HCT116 (cell line): ENCODE measurements around the gene SLC27A4. TPM values are rescaled to one million over a fixed set of nuclear protein-coding genes. Genes with fewer than 3 reads are reported as not detected.

Experiments used
- ATAC-seq: fragments of 200-7000 bp; cut with Tn5 transposase; 2 replicates; pipeline ENCODE4 v1.9.1; 2020; ENCODE audit warnings: mild to moderate bottlenecking, moderate library complexity
- BruUV-seq: library from RNA; stranded (reverse); fragments of 400-500 nt; replicated peaks from 2 replicates; lab custom pipeline; 2021; lab: Mats Ljungman, UMichigan
- CTCF ChIA-PET: fragments of 300-600 bp; sonication (Branson Sonifier 250); formaldehyde crosslinking; loops from one replicate; lab custom pipeline; 2021; ENCODE audit warnings: antibody characterized with exemption; lab: Charles Lee
- POLR2A ChIA-PET: fragments of 300-600, 350-600 bp; sonication (Branson Sonifier 250); formaldehyde crosslinking; loops from one replicate; lab custom pipeline; 2021; ENCODE audit warnings: antibody characterized with exemption; lab: Charles Lee
- RAD21 ChIA-PET, 2 experiments: fragments of 300-600 bp; sonication (Branson Sonifier 250); formaldehyde crosslinking; loops; one replicate each; lab custom pipeline; 2023; ENCODE audit warnings: low total read pairs in 2 of 2; ENCODE audit not compliant: uncharacterized antibody in 2 of 2, unreplicated experiment in 2 of 2, low non-redundant PET in 1 of 2; lab: Charles Lee
- DNase-seq: peaks from one replicate; pipeline ENCODE4 v3.0.0-alpha.2; 2010; ENCODE audit warnings: low read depth, low spot score
- H2AFZ ChIP-seq: fragments of 200-600 bp; shearing (Covaris generic), sonication (generic); 2 replicates; pipeline ENCODE4 v1.6.1; 2017; ENCODE audit warnings: low read depth, mixed run types, mixed read lengths, antibody characterized with exemption, low read length; ENCODE audit not compliant: poor library complexity, severe bottlenecking
- H3K27ac ChIP-seq: 2 replicates; pipeline ENCODE4 v1.5.1; 2012; ENCODE audit warnings: low read depth, low read length
- H3K27me3 ChIP-seq: fragments of 200-600 bp; sonication (generic); 2 replicates; pipeline ENCODE4 v1.6.1; 2016; ENCODE audit warnings: mixed run types, low read length, mixed read lengths; ENCODE audit not compliant: insufficient read depth
- H3K36me3 ChIP-seq, 2 experiments: fragments of 200-500 bp in 1 of 2; fragments of 200-600 bp in 1 of 2; sonication (Bioruptor generic) in 1 of 2; sonication (generic) in 1 of 2; 2 replicates each; pipeline versions ENCODE4 v1.5.1 to v1.6.1; 2014 to 2016; ENCODE audit warnings: low read length in 2 of 2, inconsistent platforms in 1 of 2, mixed read lengths in 1 of 2, mixed run types in 1 of 2; ENCODE audit not compliant: insufficient read depth in 2 of 2, control insufficient read depth in 1 of 2
- H3K4me1 ChIP-seq, 2 experiments: fragments of 200-600 bp in 1 of 2; sonication (generic) in 1 of 2; 2 replicates each; pipeline versions ENCODE4 v1.5.1 to v1.6.1; 2012 to 2017; ENCODE audit warnings: low read length in 2 of 2, inconsistent platforms in 1 of 2, mild to moderate bottlenecking in 1 of 2, mixed read lengths in 1 of 2, mixed run types in 1 of 2, moderate library complexity in 1 of 2; ENCODE audit not compliant: insufficient read depth in 2 of 2, control insufficient read depth in 1 of 2
- H3K4me2 ChIP-seq: fragments of 200-600 bp; sonication (generic); 2 replicates; pipeline ENCODE4 v1.6.1; 2017; ENCODE audit warnings: mixed run types, low read length, mixed read lengths
- H3K4me3 ChIP-seq, 2 experiments: fragments of 200-600 bp in 1 of 2; sonication (generic) in 1 of 2; replicated peaks in 1 of 2; 2 replicates each; pipeline ENCODE4 v1.5.1; 2011 to 2016; ENCODE audit warnings: low read length in 2 of 2, control low read depth in 1 of 2, low read depth in 1 of 2, mild to moderate bottlenecking in 1 of 2, mixed read lengths in 1 of 2, mixed run types in 1 of 2
- H3K79me2 ChIP-seq: fragments of 200-600 bp; sonication (generic); 2 replicates; pipeline ENCODE4 v1.6.1; 2017; ENCODE audit warnings: mild to moderate bottlenecking, mixed run types, low read length, moderate library complexity, mixed read lengths; ENCODE audit not compliant: insufficient read depth
- H3K9ac ChIP-seq: fragments of 200-600 bp; sonication (generic); 2 replicates; pipeline ENCODE4 v1.6.1; 2016; ENCODE audit warnings: low read length, mixed read lengths
- H3K9me2 ChIP-seq: fragments of 200-600 bp; sonication (generic), shearing (Covaris generic); 2 replicates; pipeline ENCODE4 v1.6.1; 2017; ENCODE audit warnings: mixed run types, mild to moderate bottlenecking, moderate library complexity; ENCODE audit not compliant: insufficient read depth
- H3K9me3 ChIP-seq, 2 experiments: fragments of 200-500 bp in 1 of 2; fragments of 200-600 bp in 1 of 2; sonication (Bioruptor generic) in 1 of 2; sonication (generic) in 1 of 2; 2 replicates each; pipeline ENCODE4 v1.6.1; 2014 to 2017; ENCODE audit warnings: low read length in 2 of 2, mixed read lengths in 2 of 2, inconsistent platforms in 1 of 2, low read depth in 1 of 2, mild to moderate bottlenecking in 1 of 2, mixed run types in 1 of 2, moderate library complexity in 1 of 2; ENCODE audit not compliant: control insufficient read depth in 1 of 2, insufficient read depth in 1 of 2
- H4K20me1 ChIP-seq: fragments of 200-600 bp; sonication (generic), shearing (Covaris generic); 2 replicates; pipeline ENCODE4 v1.6.1; 2017; ENCODE audit warnings: mixed run types, mild to moderate bottlenecking, moderate library complexity; ENCODE audit not compliant: insufficient read depth
- ATF3 ChIP-seq: IDR thresholded peaks from 2 replicates; pipeline ENCODE4 v1.6.1; 2012
- EZH2 ChIP-seq: fragments of 200-600 bp; sonication (generic); IDR thresholded peaks from 2 replicates; pipeline ENCODE4 v1.6.1; 2017; ENCODE audit warnings: antibody characterized with exemption, mixed run types
- JUND ChIP-seq: IDR thresholded peaks from 2 replicates; pipeline ENCODE4 v1.6.1; 2012
- MAX ChIP-seq: IDR thresholded peaks from 2 replicates; pipeline ENCODE4 v1.6.1; 2012
- POLR2A ChIP-seq: IDR thresholded peaks from 2 replicates; pipeline ENCODE4 v1.7.0; 2011; ENCODE audit warnings: borderline replicate concordance; ENCODE audit not compliant: insufficient read depth, insufficient read length; ENCODE audit errors: extremely low read depth
- RAD21 ChIP-seq: IDR thresholded peaks from 2 replicates; pipeline ENCODE4 v1.6.1; 2012; ENCODE audit warnings: low read depth, mild to moderate bottlenecking
- REST ChIP-seq: IDR thresholded peaks from 2 replicates; pipeline ENCODE4 v1.6.1; 2012; ENCODE audit warnings: low read depth
- SIN3A ChIP-seq: IDR thresholded peaks from 2 replicates; pipeline ENCODE4 v1.6.1; 2012; ENCODE audit warnings: low read depth
- SP1 ChIP-seq: IDR thresholded peaks from 2 replicates; pipeline ENCODE4 v1.6.1; 2012; ENCODE audit warnings: low read depth
- YY1 ChIP-seq: IDR thresholded peaks from 2 replicates; pipeline ENCODE4 v1.6.1; 2011; ENCODE audit warnings: low read length, low read depth, moderate library complexity, mild to moderate bottlenecking; ENCODE audit not compliant: insufficient replicate concordance; ENCODE audit errors: extremely low read depth
- intact Hi-C: fragments of 100-400 bp; cut with micrococcal nuclease; formaldehyde crosslinking; loops from 2 replicates; pipeline ENCODE4 v1.10.0; 2022
- total RNA-seq: library from RNA; stranded (reverse); gene quantifications from one replicate; pipeline ENCODE4 v1.2.1, GENCODE V29; 2021; ENCODE audit not compliant: unreplicated experiment

The SLC27A4 gene
- total RNA-seq, 1 experiment from 2014 or later, result 33.9 TPM

GRCh38 chr9:128322404-128323211, 17.7 kb upstream of the SLC27A4 start, which contains the start of the genes COQ4 and TRUB2 (continued):
- TF ChIP-seq EZH2, result no peak
- no peak for TF ChIP-seq MAX
- no peak for TF ChIP-seq ATF3
- no peak for TF ChIP-seq JUND
- no peak for TF ChIP-seq SP1
- TF ChIP-seq RAD21, result no peak
- TF ChIP-seq REST, result no peak
- TF ChIP-seq YY1, result peak; percentile 99
- no peak for TF ChIP-seq SIN3A

- H3K9me2 ChIP-seq, result no peaks in the 10 kb centered on the region
- H3K4me2 ChIP-seq, result peak overlapping the region; percentile 89
- H3K36me3 ChIP-seq, result peaks cover 6 to 16% of the 10 kb centered on the region in 2 experiments; a peak in 3 of 4 replicates
- H2AFZ ChIP-seq, result no peak overlapping the region
- DNase-seq (no peak), ATAC-seq (no peak)
- peaks cover 38% of the 10 kb centered on the region for H3K79me2 ChIP-seq
- no peak for TF ChIP-seq JUND
- TF ChIP-seq POLR2A, result no peak
- ChIA-PET POLR2A (no interaction called here), CTCF (no interaction called here), RAD21 (no interaction called here)
- no peaks in the 10 kb centered on the region for H4K20me1 ChIP-seq
- no peaks in the 10 kb centered on the region for H3K9me3 ChIP-seq
- BruUV-seq, result TSS peak; percentile 69
- peaks cover 13 to 26% of the 10 kb centered on the region in 2 experiments for H3K4me1 ChIP-seq
- intact Hi-C loops, result loop anchor here (2.0 kb wide), 1 partner anchor 16 kb away; no protein-coding TSS in a partner anchor
- H3K27me3 ChIP-seq, result no peaks in the 10 kb centered on the region
- H3K4me3 ChIP-seq, result peak overlapping the region; percentile 99 to 100
- peak overlapping the region; percentile 85 for H3K9ac ChIP-seq
- H3K27ac ChIP-seq, result peak overlapping the region; percentile 93
Observed at GRCh38 chr9:128323212-128323730, 17.1 kb upstream of the SLC27A4 start.
